ENCODE data around the gene ALDH3B2.
"Not testable (repeated sequence)": the region's sequence is repeated elsewhere in the genome, so short reads cannot be mapped to it uniquely, and the experiment has no call there.

Gene ALDH3B2

GRCh38 chr11:67641338-67642172 is 32.9 kb downstream of the ALDH3B2 start:
- no peak for DNase-seq

- DNase-seq = no peak
These were observed 33.6 kb downstream of the ALDH3B2 start for GRCh38 chr11:67640758-67641337.

- peak; percentile 66 to 68 for DNase-seq
These were observed 34.2 kb downstream of the ALDH3B2 start for GRCh38 chr11:67640021-67640757.

- DNase-seq = no peak
These were observed 35.0 kb downstream of the ALDH3B2 start, which contains the start of gene TBX10 for GRCh38 chr11:67639438-67639859. TBX10 (minus strand) TSS chr11:67639763; CDS start chr11:67639472, 291 bp downstream.

- DNase-seq = no peak
These were observed 35.6 kb downstream of the ALDH3B2 start for GRCh38 chr11:67638535-67639437.

GRCh38 chr11:67637441-67637840 is 37.0 kb downstream of the ALDH3B2 start:
- not testable (repeated sequence) for DNase-seq

- no peak for DNase-seq
These were observed 37.5 kb downstream of the ALDH3B2 start for GRCh38 chr11:67636962-67637361.

GRCh38 chr11:67635231-67635521 is 39.2 kb downstream of the ALDH3B2 start:
- DNase-seq = no peak

- DNase-seq = no peak
These were observed 39.8 kb downstream of the ALDH3B2 start for GRCh38 chr11:67634366-67635230.

- DNase-seq = no peak
These were observed 40.6 kb downstream of the ALDH3B2 start for GRCh38 chr11:67633758-67634365.

- DNase-seq = no peak
These were observed 41.3 kb downstream of the ALDH3B2 start for GRCh38 chr11:67632982-67633755.

GRCh38 chr11:67632175-67632981 is 42.0 kb downstream of the ALDH3B2 start:
- DNase-seq = no peak

GRCh38 chr11:67631853-67632174 is 42.6 kb downstream of the ALDH3B2 start:
- no peak for DNase-seq

GRCh38 chr11:67631411-67631810 is 43.0 kb downstream of the ALDH3B2 start:
- no peak for DNase-seq

GRCh38 chr11:67630943-67631331 is 43.5 kb downstream of the ALDH3B2 start:
- no peak for DNase-seq

- DNase-seq = peak; percentile 95 to 97
These were observed 44.0 kb downstream of the ALDH3B2 start for GRCh38 chr11:67630228-67630942.

- peak; percentile 88 to 89 for DNase-seq
These were observed 44.8 kb downstream of the ALDH3B2 start, which contains the start of gene NUDT8 for GRCh38 chr11:67629386-67630227. NUDT8 (minus strand) TSS chr11:67629937; CDS start chr11:67629911, 26 bp downstream.

All from CD4-positive, alpha-beta T cell treated with Interleukin-1 beta for 1 hour (primary cell).